Stimulated activated CD8-positive, alpha-beta memory T cell treated with anti-CD3 and anti-CD28 coated beads, Interleukin-2, amount 100 ng/mL, for 1 hour (primary cell): Measurements from ENCODE around the gene EIF3B.
"Not testable (repeated sequence)": the region's sequence is repeated elsewhere in the genome, so short reads cannot be mapped to it uniquely, and the experiment has no call there.

Source experiments
- DNase-seq, 2 donors: peaks; one replicate each; pipeline ENCODE4 v3.0.0-alpha.2; 2020; ENCODE audit warnings: low read depth in 2 of 2

EIF3B gene

GRCh38 chr7:2354186-2354938, at the start of gene EIF3B:
Gene EIF3B, plus strand, starts transcription at chr7:2354827. Its CDS starts 95 bp downstream, at chr7:2354922.
- DNase-seq, result peak; percentile 71 to 79

GRCh38 chr7:2305258-2305657, 49.4 kb upstream of the EIF3B start:
- not testable (repeated sequence) for DNase-seq

DNA sequence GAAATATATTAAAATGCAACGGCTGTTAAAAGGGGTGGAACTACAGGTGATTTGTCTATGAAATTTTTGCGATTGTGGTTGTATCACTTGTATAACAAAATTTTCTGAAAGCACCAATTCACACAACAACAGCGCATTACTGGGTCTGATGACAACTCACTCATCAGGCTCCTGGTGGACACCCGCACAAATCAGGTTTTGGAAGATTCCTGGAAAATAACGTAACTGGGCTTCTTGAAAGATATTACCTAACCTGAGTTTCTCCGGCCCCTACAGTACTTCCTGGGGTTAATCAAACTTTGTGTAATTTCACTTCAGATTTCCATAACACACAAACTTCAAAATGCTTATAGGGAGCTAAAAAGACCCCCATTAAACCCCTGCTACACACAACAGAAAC, 47.9 kb upstream of the EIF3B start:
- no peak for DNase-seq

GRCh38 chr7:2307690-2308107, 46.9 kb upstream of the EIF3B start:
- no peak for DNase-seq

- no peak for DNase-seq
Measured at GRCh38 chr7:2309889-2310331, 44.7 kb upstream of the EIF3B start.

DNA sequence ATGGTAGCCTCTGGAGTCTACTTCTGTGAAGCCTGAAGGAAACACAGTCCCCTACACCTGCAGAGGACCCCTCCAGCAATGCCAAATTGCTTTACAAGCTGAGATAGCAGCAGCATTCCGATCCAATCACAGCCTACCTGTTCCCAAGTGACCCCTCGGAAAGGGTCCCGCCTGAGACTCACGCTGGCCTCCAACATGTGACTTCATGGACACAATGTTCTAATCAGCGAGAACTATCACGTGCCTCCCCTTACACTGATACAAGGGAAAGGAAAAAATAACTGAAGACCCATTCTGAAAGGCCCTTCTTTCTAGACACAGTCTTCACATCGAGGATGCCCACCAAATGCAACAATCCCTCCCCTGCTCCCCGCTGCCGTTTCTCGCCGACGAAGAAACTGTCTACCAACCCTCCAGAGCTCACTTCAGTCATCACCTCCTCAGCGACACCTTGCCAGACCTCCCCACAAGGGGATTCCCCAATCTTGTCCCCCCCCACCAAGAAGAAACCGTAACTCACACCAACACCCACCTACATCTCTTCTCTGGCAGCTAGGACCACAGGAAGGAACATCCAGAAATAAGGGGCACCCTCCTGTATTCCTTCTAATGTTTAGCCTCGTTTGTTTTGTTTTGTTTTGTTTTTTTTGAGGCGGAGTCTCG, 42.2 kb upstream of the EIF3B start:
- no peak for DNase-seq

- DNase-seq, result no peak
Measured at GRCh38 chr7:2313450-2314208, 41.0 kb upstream of the EIF3B start.

DNA sequence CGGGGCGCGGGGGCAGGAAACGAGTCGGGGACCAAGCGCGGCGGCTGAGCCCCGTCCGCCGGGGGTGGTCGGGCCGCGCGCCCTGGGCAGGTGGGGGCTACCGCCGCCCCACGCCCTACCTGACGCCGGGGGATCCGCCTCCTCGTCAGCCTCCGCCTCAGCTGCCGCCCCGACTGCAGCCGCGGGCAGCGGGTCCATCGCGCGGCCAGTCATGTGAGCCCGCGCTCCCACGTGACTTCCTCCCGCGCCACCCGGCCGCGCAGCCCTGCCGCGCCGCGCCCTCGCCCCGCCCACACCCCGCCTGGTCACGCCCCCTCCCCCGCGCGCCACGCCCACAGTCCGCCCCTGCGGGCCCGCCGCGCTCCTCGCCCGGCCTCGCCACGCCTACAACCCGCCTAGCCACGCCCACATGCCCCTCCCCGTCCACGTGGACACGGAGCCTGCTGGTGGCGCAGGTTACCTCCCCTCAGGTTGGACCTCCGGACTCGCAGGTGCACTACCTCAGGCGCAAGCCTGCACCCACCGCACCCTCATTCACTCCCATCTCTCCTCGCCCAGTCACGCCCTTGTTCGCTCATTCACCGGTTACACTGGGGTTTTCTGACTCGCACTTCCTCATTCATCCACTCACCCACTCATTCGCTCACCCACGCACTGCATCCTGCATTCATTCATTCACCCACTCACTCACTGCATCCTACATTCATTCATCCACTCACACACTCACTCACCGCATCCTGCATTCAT, 40.2 kb upstream of the EIF3B start, which contains the start of gene SNX8:
Gene SNX8, minus strand, starts transcription at position 233 of the 747 bp plus-strand sequence. Its CDS starts 20 bp downstream, at position 213.
- DNase-seq, result peak; percentile 94

DNA sequence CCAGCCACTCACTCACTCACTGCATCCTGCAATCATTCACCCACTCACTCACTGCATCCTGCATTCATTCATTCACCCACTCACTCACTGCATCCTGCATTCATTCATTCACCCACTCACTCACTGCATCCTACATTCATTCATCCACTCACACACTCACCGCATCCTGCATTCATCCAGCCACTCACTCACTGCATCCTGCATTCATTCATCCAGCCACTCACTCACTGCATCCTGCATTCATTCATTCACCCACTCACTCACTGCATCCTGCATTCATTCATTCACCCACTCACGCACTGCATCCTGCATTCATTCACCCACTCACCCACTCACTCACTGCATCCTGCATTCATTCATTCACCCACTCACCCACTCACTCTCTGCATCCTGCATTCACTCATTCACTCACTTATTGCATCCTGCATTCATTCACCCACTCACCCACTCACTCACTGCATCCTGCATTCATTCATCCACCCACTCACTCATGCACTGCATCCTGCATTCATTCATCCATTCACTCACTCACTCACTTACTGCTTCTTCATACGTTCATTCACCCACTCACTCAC, 39.6 kb upstream of the EIF3B start:
- not testable (repeated sequence) for DNase-seq

DNA sequence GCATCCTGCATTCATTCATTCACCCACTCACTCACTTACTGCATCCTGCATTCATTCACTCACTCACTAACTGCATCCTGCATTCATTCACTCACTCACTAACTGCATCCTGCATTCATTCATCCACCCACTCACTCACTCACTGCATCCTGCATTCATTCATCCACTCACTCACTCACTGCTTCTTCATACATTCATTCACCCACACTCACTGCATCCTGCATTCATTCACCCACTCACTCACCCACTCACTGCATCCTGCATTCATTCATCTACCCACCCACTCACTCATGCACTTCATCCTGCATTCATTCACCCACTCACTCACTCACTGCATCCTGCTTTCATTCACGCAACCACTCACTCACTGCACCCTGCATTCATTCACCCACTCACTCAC, 38.8 kb upstream of the EIF3B start:
- no peak for DNase-seq

GRCh38 chr7:2316578-2316977, 38.0 kb upstream of the EIF3B start:
- DNase-seq, result no peak

DNA sequence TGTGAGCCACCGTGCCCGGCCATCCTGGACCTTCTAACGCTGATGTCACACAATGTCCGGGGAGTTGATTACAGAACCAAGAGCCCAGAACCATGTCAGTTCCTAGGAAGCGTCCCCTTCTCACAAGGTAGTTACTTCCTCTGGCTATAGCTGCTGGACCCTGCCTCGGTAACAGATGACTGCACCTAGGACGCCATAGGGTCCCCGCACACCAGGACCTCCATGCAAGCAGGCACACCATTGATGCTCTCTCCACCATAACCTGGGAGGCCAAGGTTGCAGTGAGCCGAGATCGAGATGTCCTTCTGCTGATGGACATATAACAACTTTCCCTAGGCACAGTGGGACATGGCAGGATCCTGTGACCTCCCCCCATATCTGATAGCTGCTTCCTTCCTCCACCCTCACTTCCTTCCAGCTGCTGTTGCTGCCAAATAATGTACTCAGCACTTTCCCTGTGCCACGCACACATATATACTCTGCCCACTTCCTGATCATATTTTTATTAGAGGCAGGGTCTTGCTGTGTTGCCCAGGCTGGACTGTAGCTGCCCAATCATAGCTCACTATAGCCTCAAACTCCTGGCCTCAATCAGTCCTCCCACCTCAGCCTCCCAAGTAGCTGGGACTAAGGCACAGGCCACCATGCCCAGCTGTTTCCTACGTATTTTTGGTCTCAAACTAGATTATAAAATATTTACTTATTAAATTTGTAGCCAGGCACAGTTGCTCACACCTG, 36.9 kb upstream of the EIF3B start:
- DNase-seq, result no peak

DNA sequence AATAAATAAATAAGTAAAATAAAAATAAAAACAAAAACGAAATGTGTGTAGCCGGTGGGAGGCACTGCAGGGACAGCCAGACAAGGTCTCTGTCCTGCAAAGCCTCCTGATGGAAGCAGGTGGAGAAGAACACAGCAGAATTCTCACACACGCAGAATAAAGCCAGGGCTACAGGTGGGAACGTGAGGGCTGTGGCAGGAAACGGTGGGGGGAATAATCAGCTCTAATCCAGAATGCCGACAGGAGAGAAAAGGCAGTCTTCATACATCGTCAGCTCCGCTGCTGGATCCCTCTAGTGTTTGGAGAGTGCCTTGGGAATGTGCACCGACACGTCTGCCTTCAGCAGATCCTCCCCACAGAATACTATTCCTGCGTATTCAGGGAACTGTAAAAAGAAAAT, 33.6 kb upstream of the EIF3B start:
- no peak for DNase-seq

GRCh38 chr7:2325162-2325561, 29.5 kb upstream of the EIF3B start:
- DNase-seq, result no peak

DNA sequence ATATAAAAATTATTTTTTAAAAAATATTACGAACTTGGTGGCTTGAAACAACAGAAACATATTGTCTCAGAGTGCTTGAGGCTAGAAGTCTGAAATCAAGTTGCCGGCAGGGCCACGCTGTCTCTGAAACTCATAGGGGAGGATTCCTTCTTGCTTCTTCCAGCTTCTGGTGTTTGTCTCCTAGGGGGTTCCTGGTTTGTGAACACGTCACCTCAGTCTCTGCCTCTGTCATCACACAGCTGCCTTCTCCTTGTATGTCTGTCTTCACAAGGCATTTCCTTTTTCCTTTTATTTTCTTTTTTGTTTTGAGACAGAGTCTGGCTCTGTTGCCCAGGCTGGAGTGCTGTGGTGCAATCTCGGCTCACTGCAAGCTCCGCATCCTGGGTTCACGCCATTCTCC, 27.7 kb upstream of the EIF3B start:
- DNase-seq, result no peak

DNA sequence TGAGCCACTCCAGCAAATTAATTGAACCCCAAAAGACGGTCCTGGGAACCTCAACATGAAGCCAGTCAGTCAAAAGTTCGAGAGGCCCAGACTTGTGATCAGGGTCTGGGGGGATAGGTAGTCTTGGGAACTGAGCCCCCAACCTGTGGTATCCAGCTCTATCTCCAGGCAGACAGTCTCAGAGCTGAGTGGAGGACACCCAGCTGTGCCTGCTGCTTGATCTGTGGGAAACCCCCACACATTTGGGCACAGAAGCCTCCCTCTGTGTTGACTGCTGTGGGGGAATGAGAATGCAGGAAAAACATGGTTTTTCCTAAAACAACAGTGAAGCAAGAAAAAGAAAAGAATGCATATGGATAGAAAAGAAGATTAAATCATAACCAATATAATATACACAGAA, 24.1 kb upstream of the EIF3B start:
- DNase-seq, result no peak

DNA sequence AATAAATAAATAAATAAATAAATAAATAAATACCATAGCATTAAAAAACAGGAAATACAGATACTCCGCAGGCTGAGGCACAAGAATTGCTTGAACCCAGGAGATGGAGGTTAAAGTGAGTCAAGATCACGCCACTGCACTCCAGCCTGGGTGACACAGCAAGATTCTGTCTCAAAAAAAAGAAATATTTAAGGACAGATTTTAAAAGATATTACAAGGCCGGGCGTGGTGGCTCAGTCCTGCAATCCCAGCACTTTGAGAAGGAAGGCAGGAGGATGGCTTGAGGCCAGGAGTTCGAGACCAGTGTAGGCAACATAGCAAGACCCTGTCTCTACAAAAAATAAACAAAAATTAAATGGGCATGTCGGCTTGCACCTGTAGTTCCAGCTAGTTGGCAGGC, 22.9 kb upstream of the EIF3B start:
- no peak for DNase-seq

DNA sequence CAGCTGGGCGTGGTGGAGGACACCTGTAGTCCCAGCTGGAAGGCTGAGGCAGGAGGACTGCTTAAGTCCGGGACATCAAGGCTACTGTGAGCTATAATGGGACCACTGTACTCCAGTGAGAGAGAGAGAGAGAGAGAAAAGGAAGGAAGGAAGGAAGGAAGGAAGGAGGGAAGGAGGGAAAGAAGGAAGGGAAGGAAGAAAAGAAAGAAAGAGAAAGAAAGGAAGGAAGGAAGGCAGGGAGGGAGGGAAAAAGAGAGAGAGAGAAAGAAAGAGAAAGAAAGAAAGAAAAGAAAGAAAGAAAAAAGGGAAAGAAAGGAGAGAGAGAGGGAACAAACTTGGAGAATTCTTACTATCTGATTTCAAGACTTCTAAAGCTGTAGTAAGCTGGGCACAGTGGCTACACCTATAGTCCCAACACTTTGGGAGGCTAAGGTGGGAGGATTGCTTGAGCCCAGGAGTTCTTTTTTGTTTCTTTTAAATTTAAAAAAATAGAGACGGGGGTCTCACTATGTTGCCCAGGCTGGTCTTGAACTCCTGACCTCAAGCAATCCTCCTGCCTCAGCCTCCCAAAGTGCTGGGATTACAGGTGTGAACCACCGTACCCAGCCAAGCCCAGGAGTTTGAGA, 21.9 kb upstream of the EIF3B start:
- DNase-seq, result not testable (repeated sequence)

DNA sequence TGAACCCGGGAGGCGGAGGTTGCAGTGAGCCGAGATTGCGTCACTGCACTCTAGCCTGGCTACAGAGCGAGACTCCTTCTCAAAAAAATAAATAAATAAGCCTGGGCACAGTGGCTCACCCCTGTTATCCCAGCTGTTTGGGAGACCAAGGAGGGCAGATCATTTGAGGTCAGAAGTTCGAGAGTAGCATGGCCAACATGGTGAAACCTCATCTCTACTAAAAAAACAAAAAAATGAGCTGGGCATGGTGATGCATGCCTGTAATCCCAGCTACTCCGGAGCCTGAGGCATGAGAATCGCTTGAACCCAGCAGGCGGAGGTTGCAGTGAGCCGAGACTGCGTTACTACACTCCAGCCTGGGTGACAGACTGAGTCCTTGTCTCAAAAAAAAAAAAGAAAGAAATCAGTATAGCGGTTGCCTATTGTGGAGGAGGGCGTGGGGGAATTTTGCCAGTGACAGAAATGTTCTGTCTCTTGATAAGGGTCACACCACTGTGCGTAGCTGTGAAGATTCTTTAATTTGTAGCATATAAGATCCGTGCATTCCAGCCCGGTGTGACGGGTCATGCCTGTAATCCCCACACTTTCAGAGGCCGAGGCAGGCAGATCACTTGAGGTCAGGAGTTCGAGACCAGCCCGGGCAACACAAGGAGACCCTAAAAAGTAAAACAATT, 17.9 kb upstream of the EIF3B start:
- DNase-seq, result no peak
